ENCODE measurements around the gene CBX2. TPM values are rescaled to one million over a fixed set of nuclear protein-coding genes. Genes with fewer than 3 reads are reported as not detected.

The CBX2 gene
- total RNA-seq, 3 donors from 2014 or later (not counting 1 experiment from before 2014, with no cell fraction given), result 0.18 to 1.3 TPM; not detected in 1

DNA sequence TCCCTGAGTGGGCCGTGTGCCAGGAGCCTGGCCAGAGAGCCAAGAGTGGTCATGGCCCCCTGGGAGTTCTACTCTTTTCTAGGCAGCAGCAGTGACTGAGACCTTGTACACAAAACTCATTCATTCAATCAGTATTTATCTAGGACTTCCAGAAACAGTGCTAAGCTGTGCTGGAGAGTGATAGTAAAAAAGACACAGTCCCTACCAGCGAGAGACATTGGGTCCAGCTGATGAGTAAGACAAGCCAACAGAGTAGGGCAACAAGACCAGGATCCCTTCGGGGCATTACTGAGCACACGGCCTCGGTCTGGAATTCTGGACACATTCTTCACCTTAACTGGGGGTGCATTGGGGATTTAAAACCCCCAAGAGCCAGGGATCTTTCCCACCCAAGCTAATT lies 41.1 kb downstream of the CBX2 start:
- ATAC-seq, result no peak
- H3K4me1 Mint-ChIP-seq, result peaks cover 0 to 6% of the 10 kb centered on the region in 2 donors
- no peaks in the 10 kb centered on the region for H3K9me3 Mint-ChIP-seq
- H3K36me3 Mint-ChIP-seq, result no peaks in the 10 kb centered on the region
- Histone ChIP-seq H3K4me3 (ENCODE audit: low read length) (no peak overlapping the region), H3K36me3 (ENCODE audit: control insufficient read depth, insufficient read depth, low read length) (no peaks in the 10 kb centered on the region), H3K4me1 (ENCODE audit: control insufficient read depth, insufficient read depth, low read length) (peaks cover 15% of the 10 kb centered on the region), H3K9me3 (ENCODE audit: control insufficient read depth, insufficient read depth, low read length) (no peaks in the 10 kb centered on the region), H3K27ac (ENCODE audit: low read length) (no peak overlapping the region), H3K27me3 (ENCODE audit: control insufficient read depth, insufficient read depth, low read length) (peaks cover 21% of the 10 kb centered on the region)
- no peak for DNase-seq
- TF ChIP-seq, protein P1, sequence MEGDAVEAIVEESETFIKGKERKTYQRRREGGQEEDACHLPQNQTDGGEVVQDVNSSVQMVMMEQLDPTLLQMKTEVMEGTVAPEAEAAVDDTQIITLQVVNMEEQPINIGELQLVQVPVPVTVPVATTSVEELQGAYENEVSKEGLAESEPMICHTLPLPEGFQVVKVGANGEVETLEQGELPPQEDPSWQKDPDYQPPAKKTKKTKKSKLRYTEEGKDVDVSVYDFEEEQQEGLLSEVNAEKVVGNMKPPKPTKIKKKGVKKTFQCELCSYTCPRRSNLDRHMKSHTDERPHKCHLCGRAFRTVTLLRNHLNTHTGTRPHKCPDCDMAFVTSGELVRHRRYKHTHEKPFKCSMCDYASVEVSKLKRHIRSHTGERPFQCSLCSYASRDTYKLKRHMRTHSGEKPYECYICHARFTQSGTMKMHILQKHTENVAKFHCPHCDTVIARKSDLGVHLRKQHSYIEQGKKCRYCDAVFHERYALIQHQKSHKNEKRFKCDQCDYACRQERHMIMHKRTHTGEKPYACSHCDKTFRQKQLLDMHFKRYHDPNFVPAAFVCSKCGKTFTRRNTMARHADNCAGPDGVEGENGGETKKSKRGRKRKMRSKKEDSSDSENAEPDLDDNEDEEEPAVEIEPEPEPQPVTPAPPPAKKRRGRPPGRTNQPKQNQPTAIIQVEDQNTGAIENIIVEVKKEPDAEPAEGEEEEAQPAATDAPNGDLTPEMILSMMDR (IDR thresholded peaks at IDR 0.05), result no peak
- H3K27ac Mint-ChIP-seq, result no peak overlapping the region
- H3K27me3 Mint-ChIP-seq (ENCODE audit: low read depth in 2 of 2), result peaks cover 48 to 66% of the 10 kb centered on the region in 2 donors
- 82% methylated on average over 5 of the region's 5 CpGs for WGBS (ENCODE audit: insufficient coverage)
- intact Hi-C loops (cut with micrococcal nuclease), result no loop called here
- H3K4me3 Mint-ChIP-seq, result no peak overlapping the region

- peaks cover 12% of the 10 kb centered on the region for H3K4me1 ChIP-seq (ENCODE audit: control insufficient read depth, insufficient read depth, low read length)
- no peaks in the 10 kb centered on the region for H3K36me3 ChIP-seq (ENCODE audit: control insufficient read depth, insufficient read depth, low read length)
- H3K27me3 ChIP-seq (ENCODE audit: control insufficient read depth, insufficient read depth, low read length), result peaks cover 18% of the 10 kb centered on the region
- WGBS (ENCODE audit: insufficient coverage), result 94% methylated on average over 13 of the region's 13 CpGs
- TF ChIP-seq, protein P1 (IDR thresholded peaks at IDR 0.05), result no peak
- no peaks in the 10 kb centered on the region for H3K9me3 Mint-ChIP-seq
- H3K27me3 Mint-ChIP-seq (ENCODE audit: low read depth in 2 of 2), result peaks cover 47 to 67% of the 10 kb centered on the region in 2 donors
- no peaks in the 10 kb centered on the region for H3K36me3 Mint-ChIP-seq
- no peak overlapping the region for H3K4me3 Mint-ChIP-seq
- no peak overlapping the region for H3K4me3 ChIP-seq (ENCODE audit: low read length)
- H3K27ac ChIP-seq (ENCODE audit: low read length), result no peak overlapping the region
- no peak for DNase-seq
- intact Hi-C loops (cut with micrococcal nuclease), result no loop called here
- H3K9me3 ChIP-seq (ENCODE audit: control insufficient read depth, insufficient read depth, low read length), result no peaks in the 10 kb centered on the region
- no peak overlapping the region for H3K27ac Mint-ChIP-seq
- ATAC-seq, result no peak
- peaks cover under 1 to 4% of the 10 kb centered on the region in 2 donors for H3K4me1 Mint-ChIP-seq
Observed at GRCh38 chr17:79819534-79820276, 41.8 kb downstream of the CBX2 start.

GRCh38 chr17:79820959-79821330 lies 43.0 kb downstream of the CBX2 start:
- Histone ChIP-seq H3K36me3 (ENCODE audit: control insufficient read depth, insufficient read depth, low read length) (no peaks in the 10 kb centered on the region), H3K27me3 (ENCODE audit: control insufficient read depth, insufficient read depth, low read length) (peaks cover 14% of the 10 kb centered on the region), H3K4me1 (ENCODE audit: control insufficient read depth, insufficient read depth, low read length) (peaks cover 15% of the 10 kb centered on the region), H3K27ac (ENCODE audit: low read length) (no peak overlapping the region), H3K4me3 (ENCODE audit: low read length) (no peak overlapping the region), H3K9me3 (ENCODE audit: control insufficient read depth, insufficient read depth, low read length) (no peaks in the 10 kb centered on the region)
- DNase-seq (no peak), ATAC-seq (no peak)
- Mint-ChIP-seq H3K4me3 (no peak overlapping the region), H3K36me3 (no peaks in the 10 kb centered on the region), H3K4me1 (peaks cover 4 to 9% of the 10 kb centered on the region in 2 donors), H3K9me3 (no peaks in the 10 kb centered on the region), H3K27me3 (ENCODE audit: low read depth in 2 of 2) (peaks cover 46 to 72% of the 10 kb centered on the region in 2 donors), H3K27ac (no peak overlapping the region)
- intact Hi-C loops (cut with micrococcal nuclease), result no loop called here
- 85% methylated on average over 4 of the region's 4 CpGs for WGBS (ENCODE audit: insufficient coverage)
- TF ChIP-seq, protein P1 (IDR thresholded peaks at IDR 0.05), result no peak
